ENCODE data around the gene ZNF70. TPM values are rescaled to one million over a fixed set of nuclear protein-coding genes. Genes with fewer than 3 reads are reported as not detected.
A peak's percentile ranks its signal among the peaks of the same experiment; 100 is the strongest.

The ZNF70 gene
- polyA plus RNA-seq, 1 of the 3 experiments (the other 2 are of a cell fraction), result 0.77 TPM

DNA sequence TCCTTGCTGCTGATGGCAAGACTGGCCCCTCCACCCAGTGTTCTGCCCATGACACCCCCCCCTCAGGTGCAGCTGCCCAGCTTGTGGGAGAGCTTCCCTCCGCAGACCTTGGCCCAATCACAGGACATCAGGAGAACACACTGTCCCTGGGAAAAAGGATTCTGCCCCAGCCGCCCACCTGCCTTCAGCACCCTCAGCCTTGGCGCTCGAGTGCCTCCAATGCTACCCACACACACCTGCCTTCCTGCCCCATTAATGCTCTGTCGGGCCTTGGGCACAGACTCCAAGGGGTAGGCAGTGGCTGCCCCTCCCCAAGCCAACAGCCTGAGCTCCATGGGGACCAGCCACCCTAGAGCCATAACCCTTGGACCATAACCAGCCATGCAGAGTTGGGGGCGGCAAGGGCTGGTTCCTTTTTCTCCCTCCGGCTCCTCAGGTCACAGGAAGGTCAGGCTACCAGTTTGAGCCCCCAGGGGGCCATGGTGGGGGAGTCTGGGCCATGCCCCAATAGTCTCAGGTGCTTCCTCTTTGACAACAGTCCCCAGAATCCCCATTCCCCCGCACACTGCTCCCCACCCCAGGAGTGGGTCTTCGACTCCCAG is 1.3 kb upstream of the ZNF70 start (continued):
- TF ChIP-seq, protein P1, sequence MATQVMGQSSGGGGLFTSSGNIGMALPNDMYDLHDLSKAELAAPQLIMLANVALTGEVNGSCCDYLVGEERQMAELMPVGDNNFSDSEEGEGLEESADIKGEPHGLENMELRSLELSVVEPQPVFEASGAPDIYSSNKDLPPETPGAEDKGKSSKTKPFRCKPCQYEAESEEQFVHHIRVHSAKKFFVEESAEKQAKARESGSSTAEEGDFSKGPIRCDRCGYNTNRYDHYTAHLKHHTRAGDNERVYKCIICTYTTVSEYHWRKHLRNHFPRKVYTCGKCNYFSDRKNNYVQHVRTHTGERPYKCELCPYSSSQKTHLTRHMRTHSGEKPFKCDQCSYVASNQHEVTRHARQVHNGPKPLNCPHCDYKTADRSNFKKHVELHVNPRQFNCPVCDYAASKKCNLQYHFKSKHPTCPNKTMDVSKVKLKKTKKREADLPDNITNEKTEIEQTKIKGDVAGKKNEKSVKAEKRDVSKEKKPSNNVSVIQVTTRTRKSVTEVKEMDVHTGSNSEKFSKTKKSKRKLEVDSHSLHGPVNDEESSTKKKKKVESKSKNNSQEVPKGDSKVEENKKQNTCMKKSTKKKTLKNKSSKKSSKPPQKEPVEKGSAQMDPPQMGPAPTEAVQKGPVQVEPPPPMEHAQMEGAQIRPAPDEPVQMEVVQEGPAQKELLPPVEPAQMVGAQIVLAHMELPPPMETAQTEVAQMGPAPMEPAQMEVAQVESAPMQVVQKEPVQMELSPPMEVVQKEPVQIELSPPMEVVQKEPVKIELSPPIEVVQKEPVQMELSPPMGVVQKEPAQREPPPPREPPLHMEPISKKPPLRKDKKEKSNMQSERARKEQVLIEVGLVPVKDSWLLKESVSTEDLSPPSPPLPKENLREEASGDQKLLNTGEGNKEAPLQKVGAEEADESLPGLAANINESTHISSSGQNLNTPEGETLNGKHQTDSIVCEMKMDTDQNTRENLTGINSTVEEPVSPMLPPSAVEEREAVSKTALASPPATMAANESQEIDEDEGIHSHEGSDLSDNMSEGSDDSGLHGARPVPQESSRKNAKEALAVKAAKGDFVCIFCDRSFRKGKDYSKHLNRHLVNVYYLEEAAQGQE (IDR thresholded peaks at IDR 0.05; ENCODE audit: low read depth, low read length), result no peak
- TF ChIP-seq JUND (IDR thresholded peaks at IDR 0.05), result no peak

DNA sequence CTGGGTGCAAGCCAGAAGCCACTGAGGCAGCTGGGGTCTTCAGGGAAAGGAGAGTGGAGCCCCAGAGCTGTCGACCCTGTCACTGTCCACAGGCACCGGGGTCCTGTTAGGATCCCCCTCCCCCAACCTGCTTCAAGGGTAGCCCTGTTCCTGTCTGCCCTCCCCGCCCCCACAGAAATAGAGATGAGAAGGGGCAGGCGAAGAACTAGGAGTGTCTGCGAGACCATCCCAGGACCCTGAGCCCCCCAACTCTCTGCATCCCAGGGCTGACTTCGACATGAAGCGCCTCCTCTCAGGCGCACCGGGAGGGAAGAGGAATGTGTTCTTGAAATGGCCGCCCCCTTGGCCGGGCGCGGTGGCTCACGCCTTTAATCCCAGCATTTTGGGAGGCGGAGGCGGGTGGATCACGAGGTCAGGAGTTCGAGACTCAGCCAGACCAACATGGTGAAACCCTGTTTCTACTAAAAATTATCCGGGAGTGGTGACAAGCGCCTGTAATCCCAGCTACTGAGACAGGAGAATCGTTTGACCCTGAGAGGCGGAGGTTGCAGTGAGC is 607 bp upstream of the ZNF70 start:
- no peaks in the 10 kb centered on the region for H3K9me3 ChIP-seq
- H3K4me2 ChIP-seq, result peak overlapping the region; percentile 84
- H3K4me1 ChIP-seq (ENCODE audit: control insufficient read depth in 1 of 2, insufficient read depth in 2 of 2, low read depth in 1 of 2, low read length in 1 of 2), result peaks cover 0 to 10% of the 10 kb centered on the region in 2 experiments; a peak in 2 of 4 replicates
- no peaks in the 10 kb centered on the region for H4K20me1 ChIP-seq (ENCODE audit: insufficient read depth)
- H3K9ac ChIP-seq, result peak overlapping the region; percentile 83
- H3K36me3 ChIP-seq (replicated peaks in 1 of 2; ENCODE audit: control insufficient read depth in 1 of 2, insufficient read depth in 2 of 2, low read length in 1 of 2), result no peaks in the 10 kb centered on the region
- no peaks in the 10 kb centered on the region for H3K9me2 ChIP-seq
- POLR2A ChIA-PET, result interaction anchor here (1.0 to 2.3 kb wide), 3 partner anchors 8 to 106 kb away, joined by 4 to 9 read pairs (median 4); partner anchors contain the start of gene SLC2A11
- no peaks in the 10 kb centered on the region for H3K27me3 ChIP-seq (ENCODE audit: insufficient read depth)
- DNase-seq, result no peak
- peaks cover 29% of the 10 kb centered on the region for H3K79me2 ChIP-seq (ENCODE audit: insufficient read depth)
- H3F3A ChIP-seq (replicated peaks; ENCODE audit: insufficient read depth), result no peaks in the 10 kb centered on the region
- peak overlapping the region; percentile 64 to 88 for H3K27ac ChIP-seq (ENCODE audit: low read depth in 2 of 2, low read length in 1 of 2)
- WGBS (ENCODE audit: low lambda C conversion rate), result 64% methylated on average over 19 of the region's 22 CpGs
- peak overlapping the region; percentile 78 to 81 for H3K4me3 ChIP-seq (ENCODE audit: low read depth in 2 of 2, low read length in 1 of 2)
- TF ChIP-seq TEAD4 (IDR thresholded peaks at IDR 0.05; ENCODE audit: borderline replicate concordance, insufficient read depth), result no peak
- TF ChIP-seq POLR2AphosphoS5 (IDR thresholded peaks at IDR 0.05; ENCODE audit: low read depth, low read length), result 0 out of 2 replicates have a peak, but pooled peaks have one; percentile 2
- CTCF ChIA-PET, result interaction anchor here (1.9 to 2.7 kb wide), 2 partner anchors 16 to 98 kb away, joined by 4 to 6 read pairs; partner anchors contain the start of gene CHCHD10
- H2AFZ ChIP-seq (ENCODE audit: low read depth), result peak overlapping the region; percentile 93

DNA sequence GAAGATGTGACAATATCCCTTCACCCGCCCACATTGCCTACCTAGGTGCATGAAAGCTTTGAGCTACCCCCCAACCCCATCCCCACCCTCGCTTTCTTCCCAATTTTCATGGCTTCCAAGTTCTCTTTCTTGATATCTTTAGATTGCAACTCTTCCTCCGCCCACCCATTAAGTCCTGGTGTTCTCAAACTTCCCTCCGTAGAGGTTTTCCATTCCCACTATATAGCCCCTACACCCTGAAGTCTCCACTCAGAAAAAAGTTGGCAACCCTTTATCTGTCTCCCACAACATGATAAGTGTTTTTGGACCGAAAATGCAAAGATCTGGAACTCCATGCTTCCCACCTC is 572 bp downstream of the ZNF70 start:
- Histone ChIP-seq H3K4me2 (peak overlapping the region; percentile 84), H4K20me1 (ENCODE audit: insufficient read depth) (no peaks in the 10 kb centered on the region), H3K27ac (ENCODE audit: low read depth in 2 of 2, low read length in 1 of 2) (peak overlapping the region; percentile 5 to 40; a peak in 1 of 4 replicates), H3K4me1 (ENCODE audit: control insufficient read depth in 1 of 2, insufficient read depth in 2 of 2, low read depth in 1 of 2, low read length in 1 of 2) (peaks cover 0 to 10% of the 10 kb centered on the region in 2 experiments; a peak in 2 of 4 replicates), H3K27me3 (ENCODE audit: insufficient read depth) (no peaks in the 10 kb centered on the region), H3K36me3 (replicated peaks in 1 of 2; ENCODE audit: control insufficient read depth in 1 of 2, insufficient read depth in 2 of 2, low read length in 1 of 2) (no peaks in the 10 kb centered on the region), H3K79me2 (ENCODE audit: insufficient read depth) (peaks cover 34% of the 10 kb centered on the region), H3K9me2 (no peaks in the 10 kb centered on the region), H3F3A (replicated peaks; ENCODE audit: insufficient read depth) (no peaks in the 10 kb centered on the region), H2AFZ (ENCODE audit: low read depth) (peak overlapping the region; percentile 93), H3K9me3 (no peaks in the 10 kb centered on the region), H3K9ac (peak overlapping the region; percentile 83), H3K4me3 (ENCODE audit: low read depth in 2 of 2, low read length in 1 of 2) (peak overlapping the region; percentile 78 to 81)
- no peak for DNase-seq
- CTCF ChIA-PET, result interaction anchor here (1.2 to 1.6 kb wide), 2 partner anchors 9 to 144 kb away, joined by 3 to 4 read pairs; partner anchors contain the start of gene MIF
- POLR2A ChIA-PET, result interaction anchor here (1.0 to 2.3 kb wide), 2 partner anchors 9 to 13 kb away, joined by 4 to 9 read pairs; no protein-coding TSS in a partner anchor
- 28% methylated on average over 5 of the region's 5 CpGs for WGBS (ENCODE audit: low lambda C conversion rate)
- TF ChIP-seq RCOR1 (IDR thresholded peaks at IDR 0.05; ENCODE audit: low read length), result no peak
- TF ChIP-seq, protein P2, sequence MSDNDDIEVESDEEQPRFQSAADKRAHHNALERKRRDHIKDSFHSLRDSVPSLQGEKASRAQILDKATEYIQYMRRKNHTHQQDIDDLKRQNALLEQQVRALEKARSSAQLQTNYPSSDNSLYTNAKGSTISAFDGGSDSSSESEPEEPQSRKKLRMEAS (IDR thresholded peaks at IDR 0.05; ENCODE audit: low read depth), result no peak
- no peak for TF ChIP-seq TAF1 (IDR thresholded peaks at IDR 0.05; ENCODE audit: borderline replicate concordance, low read depth, low read length)
- no peak for TF ChIP-seq FOSL2 (IDR thresholded peaks at IDR 0.05; ENCODE audit: borderline replicate concordance, low read depth)
- TF ChIP-seq, protein P1 (IDR thresholded peaks at IDR 0.05; ENCODE audit: low read depth, low read length), result no peak
- no peak for TF ChIP-seq GATA2 (CRISPR knock-in tag; IDR thresholded peaks at IDR 0.05)
- no peak for TF ChIP-seq FOXJ3 (CRISPR knock-in tag; IDR thresholded peaks at IDR 0.05)
- TF ChIP-seq SIN3A (IDR thresholded peaks at IDR 0.05; ENCODE audit: borderline replicate concordance, low read depth, low read length), result no peak
- TF ChIP-seq RXRA (IDR thresholded peaks at IDR 0.05; ENCODE audit: borderline replicate concordance, low read depth), result no peak
- TF ChIP-seq, protein P3, sequence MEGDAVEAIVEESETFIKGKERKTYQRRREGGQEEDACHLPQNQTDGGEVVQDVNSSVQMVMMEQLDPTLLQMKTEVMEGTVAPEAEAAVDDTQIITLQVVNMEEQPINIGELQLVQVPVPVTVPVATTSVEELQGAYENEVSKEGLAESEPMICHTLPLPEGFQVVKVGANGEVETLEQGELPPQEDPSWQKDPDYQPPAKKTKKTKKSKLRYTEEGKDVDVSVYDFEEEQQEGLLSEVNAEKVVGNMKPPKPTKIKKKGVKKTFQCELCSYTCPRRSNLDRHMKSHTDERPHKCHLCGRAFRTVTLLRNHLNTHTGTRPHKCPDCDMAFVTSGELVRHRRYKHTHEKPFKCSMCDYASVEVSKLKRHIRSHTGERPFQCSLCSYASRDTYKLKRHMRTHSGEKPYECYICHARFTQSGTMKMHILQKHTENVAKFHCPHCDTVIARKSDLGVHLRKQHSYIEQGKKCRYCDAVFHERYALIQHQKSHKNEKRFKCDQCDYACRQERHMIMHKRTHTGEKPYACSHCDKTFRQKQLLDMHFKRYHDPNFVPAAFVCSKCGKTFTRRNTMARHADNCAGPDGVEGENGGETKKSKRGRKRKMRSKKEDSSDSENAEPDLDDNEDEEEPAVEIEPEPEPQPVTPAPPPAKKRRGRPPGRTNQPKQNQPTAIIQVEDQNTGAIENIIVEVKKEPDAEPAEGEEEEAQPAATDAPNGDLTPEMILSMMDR (IDR thresholded peaks at IDR 0.05), result no peak
- TF ChIP-seq CHD2 (IDR thresholded peaks at IDR 0.05; ENCODE audit: low read length, partially characterized antibody), result no peak
